CD4-positive, CD25-positive, alpha-beta regulatory T cell (primary cell): Measurements from ENCODE around the gene AFF3. TPM values are rescaled to one million over a fixed set of nuclear protein-coding genes. Genes with fewer than 3 reads are reported as not detected.

Experiments used
- ATAC-seq, 2 donors: fragments of 150-1000 bp; cut with Tn5 transposase; one replicate each; pipeline ENCODE4 v1.10.0; 2021; ENCODE audit warnings: low read depth in 2 of 2, moderate number of reproducible peaks in 2 of 2, moderate library complexity in 1 of 2
- DNase-seq, 3 donors: peaks; one replicate each; pipeline versions ENCODE4 v3.0.0 to v3.0.0-alpha.2; 2012 to 2022; ENCODE audit warnings: mixed read lengths in 1 of 3
- H3K27ac ChIP-seq: one replicate; pipeline ENCODE4 v1.7.0; 2013; ENCODE audit warnings: mild to moderate bottlenecking, low read length; ENCODE audit not compliant: insufficient read depth, poor library complexity, severe bottlenecking
- H3K27me3 ChIP-seq: one replicate; pipeline ENCODE4 v1.7.0; 2013; ENCODE audit warnings: low read length; ENCODE audit not compliant: control insufficient read depth, insufficient read depth
- H3K36me3 ChIP-seq: one replicate; pipeline ENCODE4 v1.7.0; 2013; ENCODE audit warnings: mild to moderate bottlenecking, low read length, moderate library complexity; ENCODE audit not compliant: control insufficient read depth, insufficient read depth
- H3K4me1 ChIP-seq: 2 replicates; pipeline ENCODE4 v1.7.0; 2013; ENCODE audit warnings: mild to moderate bottlenecking, low read length; ENCODE audit not compliant: insufficient read depth, control insufficient read depth, poor library complexity, severe bottlenecking
- H3K4me3 ChIP-seq: one replicate; pipeline ENCODE4 v1.7.0; 2013; ENCODE audit warnings: low read depth, mild to moderate bottlenecking, low read length, moderate library complexity
- H3K9me3 ChIP-seq, 2 experiments: 1 replicate in 1 of 2; 2 replicates in 1 of 2; pipeline ENCODE4 v1.7.0; 2013; ENCODE audit warnings: low read length in 2 of 2, mild to moderate bottlenecking in 1 of 2, moderate library complexity in 1 of 2; ENCODE audit not compliant: control insufficient read depth in 2 of 2
- H3K27ac Mint-ChIP-seq, 3 donors: one replicate each; pipeline ENCODE4 v1.8.0; 2020 to 2022; ENCODE audit warnings: mild to moderate bottlenecking in 3 of 3, mixed read lengths in 3 of 3, moderate library complexity in 2 of 3
- H3K27me3 Mint-ChIP-seq: one replicate; pipeline ENCODE4 v1.8.0; 2022; ENCODE audit warnings: mild to moderate bottlenecking, mixed read lengths
- H3K36me3 Mint-ChIP-seq: one replicate; pipeline ENCODE4 v1.8.0; 2020; ENCODE audit warnings: mixed read lengths
- H3K4me1 Mint-ChIP-seq, 4 donors: one replicate each; pipeline ENCODE4 v1.8.0; 2020 to 2022; ENCODE audit warnings: mixed read lengths in 4 of 4, mild to moderate bottlenecking in 1 of 4
- H3K4me3 Mint-ChIP-seq, 4 donors: one replicate each; pipeline ENCODE4 v1.8.0; 2020 to 2022; ENCODE audit warnings: mild to moderate bottlenecking in 4 of 4, mixed read lengths in 4 of 4, moderate library complexity in 3 of 4
- H3K9me3 Mint-ChIP-seq, 7 donors: one replicate each; pipeline ENCODE4 v1.8.0; 2020 to 2022; ENCODE audit warnings: mixed read lengths in 7 of 7, mild to moderate bottlenecking in 3 of 7, moderate library complexity in 2 of 7
- polyA plus RNA-seq, 4 donors: library from polyadenylated mRNA; unstranded; fragments of 300-500 nt; fragmentation: Illumina TruSeq; gene quantifications; one replicate each; pipeline ENCODE4 v1.2.3, GENCODE V29; 2021
- total RNA-seq: library from RNA; stranded (reverse); gene quantifications from one replicate; pipeline ENCODE4 v1.2.3, GENCODE V29; 2022

The AFF3 gene
- total and polyA plus RNA-seq, 5 donors from 2014 or later = 0.82 to 10.1 (median 4.2) TPM

DNA sequence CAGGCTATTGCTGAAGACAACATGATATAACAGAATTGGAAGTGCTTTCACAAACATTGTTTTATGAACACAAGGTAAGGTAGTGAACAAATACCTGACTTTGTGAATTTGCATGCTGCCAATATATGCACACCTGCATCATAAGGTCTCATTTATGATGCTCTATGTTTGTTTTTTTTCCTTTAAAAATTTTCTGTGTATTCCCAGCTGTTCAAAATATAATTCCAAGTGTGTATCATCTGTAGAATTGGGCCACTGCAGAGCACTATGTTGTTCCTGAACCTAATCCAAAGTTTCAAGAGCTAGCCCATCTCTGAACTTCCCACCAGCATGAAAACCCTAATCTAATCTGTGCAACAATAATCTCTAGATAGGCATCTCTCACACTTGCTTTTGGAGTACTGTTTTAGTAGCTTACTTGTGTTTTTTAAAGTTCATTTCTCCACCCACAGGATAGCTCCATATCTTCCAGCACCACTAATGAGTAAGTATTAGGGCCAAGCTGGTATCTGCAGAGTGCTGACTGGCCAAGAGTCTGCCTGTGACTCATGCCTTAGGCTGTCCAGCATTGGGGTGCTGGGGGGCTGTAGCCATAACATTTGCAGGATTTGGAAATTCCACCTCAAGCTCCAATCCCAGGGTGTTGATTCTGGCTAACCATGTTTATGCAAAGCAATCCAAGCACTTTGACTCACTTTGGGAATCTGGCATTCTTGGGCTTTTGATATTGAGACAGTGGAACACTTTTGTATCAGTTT lies 444.4 kb downstream of the AFF3 start:
- Histone ChIP-seq H3K36me3 (no peaks in the 10 kb centered on the region), H3K9me3 (no peaks in the 10 kb centered on the region), H3K4me1 (no peaks in the 10 kb centered on the region), H3K4me3 (no peak overlapping the region), H3K27ac (no peak overlapping the region), H3K27me3 (no peaks in the 10 kb centered on the region)
- H3K27me3 Mint-ChIP-seq = no peaks in the 10 kb centered on the region
- H3K4me1 Mint-ChIP-seq = no peaks in the 10 kb centered on the region
- DNase-seq (no peak), ATAC-seq (no peak)
- no peaks in the 10 kb centered on the region for H3K9me3 Mint-ChIP-seq
- peaks cover 5% of the 10 kb centered on the region for H3K36me3 Mint-ChIP-seq
- no peak overlapping the region for H3K27ac Mint-ChIP-seq
- H3K4me3 Mint-ChIP-seq = no peak overlapping the region

GRCh38 chr2:99695944-99696253 lies 446.5 kb downstream of the AFF3 start:
- no peak overlapping the region for H3K27ac ChIP-seq
- H3K9me3 Mint-ChIP-seq = no peaks in the 10 kb centered on the region
- no peaks in the 10 kb centered on the region for H3K4me1 Mint-ChIP-seq
- no peak overlapping the region for H3K27ac Mint-ChIP-seq
- DNase-seq = no peak
- H3K4me3 ChIP-seq = no peak overlapping the region
- no peaks in the 10 kb centered on the region for H3K9me3 ChIP-seq
- H3K36me3 ChIP-seq = no peaks in the 10 kb centered on the region
- H3K27me3 ChIP-seq = no peaks in the 10 kb centered on the region
- H3K36me3 Mint-ChIP-seq = peaks cover 4% of the 10 kb centered on the region
- H3K4me3 Mint-ChIP-seq = no peak overlapping the region
- H3K27me3 Mint-ChIP-seq = no peaks in the 10 kb centered on the region
- ATAC-seq = no peak
- H3K4me1 ChIP-seq = no peaks in the 10 kb centered on the region

- Mint-ChIP-seq H3K27me3 (no peaks in the 10 kb centered on the region), H3K27ac (no peak overlapping the region), H3K9me3 (no peaks in the 10 kb centered on the region), H3K36me3 (no peaks in the 10 kb centered on the region), H3K4me1 (no peaks in the 10 kb centered on the region), H3K4me3 (no peak overlapping the region)
- H3K4me1 ChIP-seq = no peaks in the 10 kb centered on the region
- H3K27me3 ChIP-seq = no peaks in the 10 kb centered on the region
- DNase-seq (no peak), ATAC-seq (no peak)
- no peaks in the 10 kb centered on the region for H3K36me3 ChIP-seq
- no peaks in the 10 kb centered on the region for H3K9me3 ChIP-seq
- H3K27ac ChIP-seq = no peak overlapping the region
- H3K4me3 ChIP-seq = no peak overlapping the region
These were observed 447.1 kb downstream of the AFF3 start for GRCh38 chr2:99695130-99695943.

GRCh38 chr2:99694331-99694730 lies 448.1 kb downstream of the AFF3 start:
- H3K4me1 Mint-ChIP-seq = no peaks in the 10 kb centered on the region
- no peak overlapping the region for H3K27ac Mint-ChIP-seq
- DNase-seq (no peak), ATAC-seq (no peak)
- Histone ChIP-seq H3K4me1 (no peaks in the 10 kb centered on the region), H3K9me3 (no peaks in the 10 kb centered on the region), H3K27me3 (no peaks in the 10 kb centered on the region), H3K27ac (no peak overlapping the region), H3K4me3 (no peak overlapping the region), H3K36me3 (no peaks in the 10 kb centered on the region)
- no peaks in the 10 kb centered on the region for H3K9me3 Mint-ChIP-seq
- H3K4me3 Mint-ChIP-seq = no peak overlapping the region
- H3K27me3 Mint-ChIP-seq = no peaks in the 10 kb centered on the region
- H3K36me3 Mint-ChIP-seq = no peaks in the 10 kb centered on the region

DNA sequence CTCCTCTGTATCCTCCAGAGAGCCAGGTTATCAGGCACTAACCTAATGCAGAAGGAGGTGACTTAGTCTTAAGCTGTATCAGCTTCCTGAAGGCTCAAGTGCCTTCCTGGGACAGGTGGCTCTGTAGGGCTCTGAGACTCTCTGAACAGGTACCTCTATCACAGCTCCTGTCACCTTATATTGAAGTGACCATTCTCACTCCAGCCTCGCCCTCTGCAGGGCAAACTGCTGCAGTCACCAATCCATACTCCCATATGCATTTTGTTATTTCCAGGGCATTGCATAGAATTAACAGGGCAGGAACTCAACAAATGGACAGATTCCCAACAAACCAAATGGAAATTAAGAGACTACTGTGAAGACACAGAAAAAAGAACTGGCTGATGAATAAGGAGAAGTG lies 449.6 kb downstream of the AFF3 start:
- H3K27ac ChIP-seq = no peak overlapping the region
- no peaks in the 10 kb centered on the region for H3K9me3 ChIP-seq
- no peaks in the 10 kb centered on the region for H3K36me3 ChIP-seq
- H3K4me3 ChIP-seq = no peak overlapping the region
- H3K27me3 Mint-ChIP-seq = no peaks in the 10 kb centered on the region
- DNase-seq (no peak), ATAC-seq (no peak)
- H3K4me3 Mint-ChIP-seq = no peak overlapping the region
- H3K4me1 Mint-ChIP-seq = no peaks in the 10 kb centered on the region
- no peaks in the 10 kb centered on the region for H3K9me3 Mint-ChIP-seq
- H3K4me1 ChIP-seq = no peaks in the 10 kb centered on the region
- H3K27me3 ChIP-seq = no peaks in the 10 kb centered on the region
- no peaks in the 10 kb centered on the region for H3K36me3 Mint-ChIP-seq
- H3K27ac Mint-ChIP-seq = peak overlapping the region in 1 of 3 donors; percentile 17

DNA sequence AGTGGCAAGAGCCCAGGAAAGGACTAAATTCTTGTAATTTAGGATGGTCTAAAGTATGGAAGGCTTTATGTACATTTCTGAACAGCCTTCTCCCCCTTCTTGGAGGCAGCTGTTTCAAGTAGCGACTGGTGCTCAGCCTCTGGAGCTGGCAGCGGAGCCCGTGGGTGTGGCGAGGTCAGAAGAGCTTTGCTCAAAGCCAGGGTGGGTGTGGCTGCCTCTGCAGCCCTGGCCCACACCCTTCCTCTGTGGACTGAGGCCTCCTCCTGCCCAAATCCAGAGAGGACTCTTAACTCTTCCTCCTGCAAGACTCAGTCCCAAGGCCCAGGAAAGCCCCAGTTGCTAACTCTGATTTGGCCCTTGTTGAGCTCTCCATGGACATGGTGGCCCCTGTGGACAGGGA lies 450.5 kb downstream of the AFF3 start:
- Mint-ChIP-seq H3K36me3 (peaks cover 6% of the 10 kb centered on the region), H3K4me1 (no peaks in the 10 kb centered on the region), H3K9me3 (no peaks in the 10 kb centered on the region), H3K27ac (no peak overlapping the region), H3K27me3 (no peaks in the 10 kb centered on the region), H3K4me3 (no peak overlapping the region)
- H3K27ac ChIP-seq = no peak overlapping the region
- no peak for ATAC-seq
- H3K4me1 ChIP-seq = no peaks in the 10 kb centered on the region
- no peaks in the 10 kb centered on the region for H3K27me3 ChIP-seq
- no peaks in the 10 kb centered on the region for H3K36me3 ChIP-seq
- no peaks in the 10 kb centered on the region for H3K9me3 ChIP-seq
- no peak for DNase-seq
- H3K4me3 ChIP-seq = no peak overlapping the region

DNA sequence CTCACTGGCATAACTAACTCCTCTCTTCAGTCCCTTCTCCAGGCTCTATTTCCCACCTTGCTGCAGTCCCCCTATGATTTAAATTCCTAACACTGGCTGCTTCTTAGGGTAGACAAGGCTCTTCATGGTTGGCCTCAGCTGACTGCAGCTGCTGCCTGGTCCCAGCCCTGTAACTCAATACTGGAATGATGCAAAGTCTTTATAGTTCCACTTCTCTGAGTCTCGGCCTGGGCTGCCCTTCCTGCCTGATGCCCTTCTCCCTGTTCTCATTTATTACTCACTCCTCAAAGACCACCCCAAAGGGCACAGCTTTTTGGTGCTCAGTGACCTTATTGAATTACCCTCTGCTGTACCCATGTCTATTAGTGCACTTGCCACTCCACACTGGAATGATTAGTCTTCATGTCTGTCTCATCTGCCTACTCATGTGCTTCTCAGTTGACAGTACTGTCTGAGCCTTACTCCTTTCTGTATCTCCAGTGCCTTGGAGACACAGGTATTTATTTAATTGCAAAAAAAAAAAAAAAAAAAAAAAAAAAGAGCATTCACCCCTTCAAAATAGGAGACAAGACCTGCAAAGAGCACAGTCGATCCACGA lies 453.1 kb downstream of the AFF3 start:
- Histone ChIP-seq H3K4me1 (no peaks in the 10 kb centered on the region), H3K4me3 (no peak overlapping the region), H3K36me3 (no peaks in the 10 kb centered on the region), H3K9me3 (no peaks in the 10 kb centered on the region), H3K27me3 (no peaks in the 10 kb centered on the region), H3K27ac (no peak overlapping the region)
- H3K27ac Mint-ChIP-seq = no peak overlapping the region
- ATAC-seq (no peak), DNase-seq (no peak)
- no peaks in the 10 kb centered on the region for H3K27me3 Mint-ChIP-seq
- H3K4me3 Mint-ChIP-seq = no peak overlapping the region
- H3K4me1 Mint-ChIP-seq = no peaks in the 10 kb centered on the region
- peaks cover 6% of the 10 kb centered on the region for H3K36me3 Mint-ChIP-seq
- H3K9me3 Mint-ChIP-seq = no peaks in the 10 kb centered on the region
